Large intestine (tissue), 3 donors: ENCODE measurements around the gene TTBK2. TPM values are rescaled to one million over a fixed set of nuclear protein-coding genes. Genes with fewer than 3 reads are reported as not detected.
"Not testable (repeated sequence)": the region's sequence is repeated elsewhere in the genome, so short reads cannot be mapped to it uniquely, and the experiment has no call there.

ENCODE experiments used
- DNase-seq, 2 donors: peaks; one replicate each; pipeline versions ENCODE4 v3.0.0 to v3.0.0-alpha.2; 2013
- H3K27ac ChIP-seq: one replicate; pipeline ENCODE4 v1.5.1; 2013; ENCODE audit warnings: low read length
- H3K27me3 ChIP-seq: 2 replicates; pipeline ENCODE4 v1.6.1; 2013; ENCODE audit warnings: low read length; ENCODE audit not compliant: control insufficient read depth, insufficient read depth
- H3K36me3 ChIP-seq: 2 replicates; pipeline ENCODE4 v1.6.1; 2013; ENCODE audit warnings: low read length; ENCODE audit not compliant: control insufficient read depth, insufficient read depth
- H3K4me1 ChIP-seq: one replicate; pipeline ENCODE4 v1.6.1; 2013; ENCODE audit warnings: low read length; ENCODE audit not compliant: control insufficient read depth, insufficient read depth
- H3K4me3 ChIP-seq: one replicate; pipeline ENCODE4 v1.5.1; 2013; ENCODE audit warnings: low read length
- H3K9me3 ChIP-seq: one replicate; pipeline ENCODE4 v1.6.1; 2013; ENCODE audit warnings: mild to moderate bottlenecking, low read depth, low read length, moderate library complexity; ENCODE audit not compliant: control insufficient read depth
- WGBS: methylation state at CpG from one replicate; pipeline ENCODE4 v1.1.5; 2013; ENCODE audit warnings: low lambda C conversion rate; ENCODE audit not compliant: insufficient coverage; 5-methylcytosine and 5-hydroxymethylcytosine counted together
- polyA plus RNA-seq: library from polyadenylated mRNA; unstranded; fragments of 120-200 nt; gene quantifications from one replicate; pipeline ENCODE4 v1.2.1, GENCODE V29; 2013

The TTBK2 gene
- polyA plus RNA-seq, 1 donor = 7.2 TPM

DNA sequence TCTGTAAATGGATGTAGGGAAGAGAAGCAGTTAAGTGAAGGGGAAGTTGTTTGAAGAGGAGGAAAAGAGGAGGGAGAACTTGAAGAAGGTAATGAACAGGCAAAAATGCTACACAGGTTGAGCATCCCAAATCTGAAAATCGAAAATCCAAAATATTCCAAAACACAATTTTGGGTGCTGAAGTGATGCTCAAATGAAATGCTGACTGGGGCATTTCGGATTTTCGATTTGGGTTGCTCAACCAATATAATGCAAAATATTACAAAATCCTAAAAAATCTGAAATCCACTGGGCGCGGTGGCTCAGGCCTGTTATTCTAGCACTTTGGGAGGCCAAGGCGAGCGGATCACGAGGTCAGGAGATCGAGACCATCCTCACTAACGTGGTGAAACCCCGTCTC, 121.8 kb downstream of the TTBK2 start:
- 100% methylated on average over 1 of the region's 11 CpGs for WGBS
- H3K27ac ChIP-seq = no peak overlapping the region
- DNase-seq = no peak

DNA sequence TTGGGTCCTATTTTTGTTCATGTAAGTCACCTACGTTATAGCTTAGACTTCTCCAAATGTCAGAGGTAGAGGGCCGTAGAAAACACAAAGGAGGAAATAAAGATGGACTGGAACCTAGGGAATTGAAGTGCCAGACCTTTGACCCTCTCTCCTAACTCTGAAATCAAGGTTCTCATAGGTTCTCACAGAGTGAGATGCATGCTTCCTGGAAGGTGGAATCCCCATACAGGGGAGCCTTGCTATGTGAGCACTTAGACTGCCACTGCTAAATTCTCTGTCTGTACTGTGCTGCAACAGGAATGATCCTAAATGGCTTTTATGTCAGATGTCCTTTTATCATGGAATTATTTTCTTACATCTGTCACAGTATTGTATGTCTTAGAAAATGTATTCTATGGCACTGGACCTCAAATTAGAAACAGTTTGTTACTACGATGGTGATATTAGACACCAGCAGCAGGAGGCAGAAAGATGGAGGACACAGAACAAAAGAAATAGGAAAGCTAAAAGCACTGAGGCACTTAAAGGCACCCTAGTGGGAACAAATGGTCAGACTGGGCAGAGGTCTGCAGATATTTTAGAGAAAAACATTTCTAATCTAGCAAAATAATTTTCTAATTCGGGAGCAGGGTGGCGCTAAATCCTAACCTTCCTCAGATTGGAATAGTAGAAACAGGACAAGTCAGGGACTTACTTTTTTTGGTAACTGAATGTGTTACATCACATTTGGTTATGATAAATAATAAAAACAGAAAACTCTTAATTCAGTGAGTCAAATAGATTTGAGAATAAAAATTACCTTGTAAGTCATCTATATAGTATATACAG, 123.4 kb downstream of the TTBK2 start:
- Histone ChIP-seq H3K36me3 (peaks cover 12% of the 10 kb centered on the region), H3K4me3 (no peak overlapping the region), H3K27me3 (no peaks in the 10 kb centered on the region), H3K27ac (no peak overlapping the region), H3K9me3 (no peaks in the 10 kb centered on the region), H3K4me1 (no peaks in the 10 kb centered on the region)
- no peak for DNase-seq
- WGBS = 80% methylated on average over 1 of the region's 5 CpGs

More for the DNA sequence above, 121.8 kb downstream of the TTBK2 start:
- Histone ChIP-seq H3K4me1 (no peaks in the 10 kb centered on the region), H3K36me3 (peaks cover 14% of the 10 kb centered on the region), H3K27me3 (no peaks in the 10 kb centered on the region), H3K4me3 (no peak overlapping the region), H3K9me3 (no peaks in the 10 kb centered on the region)

DNA sequence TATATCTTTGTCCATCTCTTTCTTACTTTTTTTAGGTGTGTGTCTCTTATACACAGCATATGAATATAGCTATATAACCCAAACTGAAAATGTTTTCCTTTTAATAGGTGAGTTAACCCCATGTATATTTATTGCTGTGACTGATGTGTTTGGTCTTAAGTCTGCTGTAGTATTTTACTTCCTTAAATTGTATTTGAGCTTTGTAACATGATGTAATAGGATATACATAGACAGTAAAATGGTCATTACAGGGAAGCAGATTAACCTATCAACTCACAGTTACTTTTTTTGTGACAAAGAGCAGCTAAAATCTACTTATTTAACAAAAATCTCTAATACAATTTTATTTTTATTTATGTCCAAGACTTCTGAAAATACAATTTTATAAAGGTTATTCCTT, 131.9 kb downstream of the TTBK2 start:
- no peak overlapping the region for H3K4me3 ChIP-seq
- H3K9me3 ChIP-seq = no peaks in the 10 kb centered on the region
- H3K27me3 ChIP-seq = no peaks in the 10 kb centered on the region
- H3K36me3 ChIP-seq = no peaks in the 10 kb centered on the region
- no peaks in the 10 kb centered on the region for H3K4me1 ChIP-seq
- H3K27ac ChIP-seq = no peak overlapping the region
- DNase-seq = peak in 1 of 2 donors; percentile 2

DNA sequence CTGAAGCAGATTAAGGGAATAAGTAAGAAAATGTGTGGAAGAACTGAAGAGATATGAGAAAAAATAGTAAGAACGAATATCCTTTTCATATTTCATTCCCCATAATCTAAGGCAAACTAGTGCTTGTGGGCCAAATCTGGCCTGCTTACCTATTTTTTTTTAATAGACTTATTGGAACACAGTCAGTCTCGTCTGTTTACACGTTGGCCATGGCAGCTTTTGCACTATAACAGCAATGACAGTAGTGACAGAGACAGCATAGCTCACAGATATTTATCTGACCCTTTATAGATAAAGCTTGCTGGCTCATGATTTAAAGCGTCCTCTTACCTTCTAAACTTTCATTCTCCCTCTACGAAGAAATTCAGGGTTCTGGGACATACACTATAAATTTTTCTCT, 133.6 kb downstream of the TTBK2 start:
- Histone ChIP-seq H3K36me3 (peaks cover 6% of the 10 kb centered on the region), H3K27me3 (no peaks in the 10 kb centered on the region), H3K4me1 (no peaks in the 10 kb centered on the region), H3K27ac (no peak overlapping the region), H3K4me3 (no peak overlapping the region), H3K9me3 (no peaks in the 10 kb centered on the region)
- 94% methylated on average over 4 of the region's 5 CpGs for WGBS
- no peak for DNase-seq

DNA sequence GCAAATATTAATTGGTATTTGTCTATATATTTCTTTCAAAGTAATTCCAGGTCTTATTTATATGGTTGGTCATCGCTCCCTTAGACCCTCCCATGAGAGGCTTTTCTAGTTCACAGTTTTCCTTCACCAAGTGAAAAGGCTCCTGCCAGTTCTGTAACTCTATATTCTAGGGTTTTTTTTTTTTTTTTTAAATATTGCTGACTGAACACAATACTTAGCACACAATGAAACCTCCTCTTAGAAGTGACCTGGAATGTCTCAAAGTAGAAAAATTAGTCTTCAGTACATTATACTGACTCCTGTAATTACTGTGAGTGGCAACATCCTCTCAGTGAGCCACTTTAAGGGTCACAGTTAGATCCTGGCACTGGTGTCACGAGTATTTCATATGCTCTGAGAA, 135.0 kb downstream of the TTBK2 start:
- Histone ChIP-seq H3K27ac (no peak overlapping the region), H3K9me3 (no peaks in the 10 kb centered on the region), H3K4me1 (no peaks in the 10 kb centered on the region), H3K36me3 (peaks cover 6% of the 10 kb centered on the region), H3K4me3 (no peak overlapping the region), H3K27me3 (no peaks in the 10 kb centered on the region)
- no peak for DNase-seq
- WGBS = no CpG with 5 or more reads among the region's 2 CpGs

DNA sequence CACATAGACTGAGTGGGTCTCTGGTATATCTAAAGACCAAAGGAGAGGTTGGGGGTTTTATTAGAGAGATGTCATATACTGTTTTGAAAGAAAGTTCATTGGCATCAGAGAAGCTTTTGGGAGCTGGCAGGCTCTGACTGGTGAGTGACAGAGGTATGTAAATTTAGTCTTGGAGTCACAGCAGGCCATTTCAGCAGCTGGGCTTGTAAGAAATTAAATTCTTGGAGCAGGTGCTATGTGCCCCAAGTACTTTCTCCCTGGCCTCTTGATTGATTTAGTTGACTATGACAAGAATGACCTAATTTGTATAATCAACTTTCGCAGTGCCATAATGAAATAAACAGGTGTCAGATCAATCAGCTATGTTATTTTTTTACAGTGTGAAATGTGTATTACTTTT, 135.9 kb downstream of the TTBK2 start:
- 100% methylated on average over 1 of the region's 1 CpG for WGBS
- H3K9me3 ChIP-seq = no peaks in the 10 kb centered on the region
- DNase-seq = no peak
- H3K4me3 ChIP-seq = no peak overlapping the region
- H3K27me3 ChIP-seq = no peaks in the 10 kb centered on the region
- peaks cover 6% of the 10 kb centered on the region for H3K36me3 ChIP-seq
- no peak overlapping the region for H3K27ac ChIP-seq
- no peaks in the 10 kb centered on the region for H3K4me1 ChIP-seq

DNA sequence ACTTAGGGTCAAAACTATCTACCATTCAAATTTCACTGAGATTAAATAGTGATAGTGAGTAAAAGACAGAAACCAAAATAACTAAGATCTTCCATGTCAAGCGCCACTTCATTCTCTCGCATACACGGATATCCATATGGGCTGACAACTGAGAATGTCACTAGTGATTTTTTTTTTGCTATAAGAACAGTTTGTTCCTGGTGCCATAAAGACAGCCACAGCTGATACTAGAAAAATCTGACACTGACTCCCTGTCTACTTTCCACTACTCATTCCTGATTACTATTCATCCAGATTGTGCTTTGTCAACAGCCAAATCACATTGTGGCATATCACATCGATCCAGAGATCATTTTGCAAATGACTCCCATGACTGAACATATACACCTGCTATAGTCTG, 137.9 kb downstream of the TTBK2 start:
- Histone ChIP-seq H3K9me3 (no peaks in the 10 kb centered on the region), H3K36me3 (peaks cover 6% of the 10 kb centered on the region), H3K4me3 (no peak overlapping the region), H3K4me1 (no peaks in the 10 kb centered on the region), H3K27me3 (no peaks in the 10 kb centered on the region), H3K27ac (no peak overlapping the region)
- WGBS = no CpG with 5 or more reads among the region's 4 CpGs
- no peak for DNase-seq

DNA sequence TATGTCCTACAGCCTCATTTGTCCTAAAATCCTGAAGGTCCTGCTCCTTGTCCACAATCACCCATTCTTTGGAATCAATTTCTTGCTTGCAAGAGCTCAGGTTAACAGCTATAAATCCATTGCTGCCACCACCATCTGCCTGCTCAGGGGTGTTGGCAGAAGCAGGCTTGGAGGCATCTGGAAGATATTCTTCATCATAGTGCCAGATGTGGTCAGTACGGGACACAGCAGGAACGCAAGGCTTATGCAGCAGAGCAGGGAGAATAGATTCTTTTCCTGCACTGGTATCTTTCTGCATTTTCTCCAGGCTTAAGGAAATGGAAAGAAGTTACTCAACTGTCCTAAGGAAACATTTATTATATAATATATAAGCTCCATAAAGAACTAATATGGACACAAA, 145.2 kb downstream of the TTBK2 start:
- DNase-seq = no peak
- Histone ChIP-seq H3K27me3 (no peaks in the 10 kb centered on the region), H3K36me3 (peaks cover 15% of the 10 kb centered on the region), H3K4me3 (no peak overlapping the region), H3K9me3 (no peaks in the 10 kb centered on the region), H3K4me1 (no peaks in the 10 kb centered on the region), H3K27ac (no peak overlapping the region)
- WGBS = no CpG with 5 or more reads among the region's 2 CpGs

DNA sequence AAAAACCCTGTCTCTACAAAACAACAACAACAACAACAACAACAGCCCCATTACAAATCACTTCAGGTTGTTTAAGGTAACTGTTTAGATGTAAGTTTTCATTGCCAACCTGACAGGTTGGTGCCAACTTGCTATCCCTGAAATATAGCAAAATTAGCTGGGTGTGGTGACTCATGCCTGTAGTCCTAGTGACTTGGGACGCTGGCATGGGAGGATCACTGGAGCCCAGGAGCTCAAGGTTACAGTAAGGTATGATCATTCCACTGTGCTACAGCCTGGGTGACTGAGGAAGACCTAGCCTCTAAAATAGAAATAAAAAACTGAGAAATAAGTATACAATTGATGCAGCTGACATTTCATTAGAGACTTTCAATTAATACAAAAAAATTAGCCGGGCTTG, 147.7 kb downstream of the TTBK2 start:
- WGBS = no CpG with 5 or more reads among the region's 2 CpGs

DNA sequence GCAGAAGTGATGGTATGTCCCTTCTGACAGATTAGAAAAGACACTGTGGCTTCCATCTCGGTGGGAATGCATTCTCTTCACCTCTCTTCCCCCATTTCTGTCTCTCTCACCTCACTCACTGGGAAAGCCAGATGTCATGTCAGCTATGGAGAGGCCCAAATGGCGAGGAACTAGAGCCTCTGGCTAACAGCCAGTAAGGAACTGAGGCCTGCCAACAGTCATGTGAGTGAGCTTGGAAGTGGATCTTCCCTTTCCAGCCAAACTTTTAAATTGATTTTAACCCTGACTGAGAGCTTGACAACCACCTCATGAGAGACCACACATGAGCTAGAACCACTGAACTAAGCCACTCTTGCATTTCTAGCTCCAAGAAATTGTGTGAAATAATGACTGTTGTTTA, 148.4 kb downstream of the TTBK2 start:
- no CpG with 5 or more reads among the region's 2 CpGs for WGBS
- Histone ChIP-seq H3K4me1 (no peaks in the 10 kb centered on the region), H3K27me3 (no peaks in the 10 kb centered on the region), H3K36me3 (peaks cover 15% of the 10 kb centered on the region), H3K27ac (no peak overlapping the region), H3K4me3 (no peak overlapping the region), H3K9me3 (no peaks in the 10 kb centered on the region)
- DNase-seq = no peak

More for the DNA sequence above, 147.7 kb downstream of the TTBK2 start:
- Histone ChIP-seq H3K4me3 (no peak overlapping the region), H3K4me1 (no peaks in the 10 kb centered on the region), H3K27me3 (no peaks in the 10 kb centered on the region), H3K36me3 (peaks cover 15% of the 10 kb centered on the region), H3K27ac (no peak overlapping the region), H3K9me3 (no peaks in the 10 kb centered on the region)
- DNase-seq = no peak

DNA sequence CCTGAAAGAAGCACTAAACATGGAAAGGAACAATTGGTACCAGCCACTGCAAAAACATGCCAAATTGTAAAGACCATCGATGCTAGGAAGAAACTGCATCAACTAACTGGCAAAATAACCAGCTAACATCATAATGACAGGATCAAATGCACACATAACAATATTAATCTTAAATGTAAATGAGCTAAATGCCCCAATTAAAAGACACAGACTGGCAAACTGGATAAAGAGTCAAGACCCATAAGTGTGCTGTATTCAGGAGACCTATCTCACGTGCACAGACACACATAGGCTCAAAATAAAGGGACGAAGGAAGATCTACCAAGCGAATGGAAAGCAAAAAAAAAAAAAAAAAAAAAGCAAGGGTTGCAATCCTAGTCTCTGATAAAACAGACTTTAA, 154.5 kb downstream of the TTBK2 start:
- not testable (repeated sequence) for H3K27me3 ChIP-seq, H3K27ac ChIP-seq, DNase-seq, H3K9me3 ChIP-seq, H3K4me1 ChIP-seq, H3K4me3 ChIP-seq, H3K36me3 ChIP-seq
- WGBS = 100% methylated on average over 1 of the region's 4 CpGs
